ENCODE data around the gene MAP2K3.
"Not testable (repeated sequence)": the region's sequence is repeated elsewhere in the genome, so short reads cannot be mapped to it uniquely, and the experiment has no call there.

DNA sequence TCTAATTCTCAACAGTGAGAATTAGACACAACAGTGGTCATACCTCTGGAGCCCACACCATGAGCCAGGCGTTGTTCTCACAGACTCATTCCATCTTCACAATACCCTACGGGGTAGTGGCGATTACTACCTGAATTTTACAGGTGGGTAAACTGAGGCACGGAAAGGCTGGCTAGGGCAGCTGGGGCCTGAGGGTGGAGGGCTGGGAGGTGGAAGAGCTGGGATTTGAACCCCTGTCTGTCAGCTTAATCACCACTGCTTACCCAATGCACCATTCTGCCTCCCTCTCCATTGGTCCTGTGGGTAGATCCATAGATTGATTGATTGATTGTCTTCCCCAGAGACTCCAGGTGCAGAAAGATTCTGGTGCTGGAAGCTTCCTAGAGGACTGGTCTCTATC is 60.3 kb downstream of the MAP2K3 start:
- not testable (repeated sequence) for TF ChIP-seq CTCF (conservative IDR thresholded peaks at IDR 0.05 in 1 of 2, IDR thresholded peaks at IDR 0.05 in 1 of 2; ENCODE audit: low read depth in 1 of 2, low read length in 2 of 2); EZH2 (IDR thresholded peaks at IDR 0.05; ENCODE audit: low read length, missing control alignments)
